Body of pancreas (tissue), 4 donors: ENCODE results near the gene CADM1. TPM values are rescaled to one million over a fixed set of nuclear protein-coding genes. Genes with fewer than 3 reads are reported as not detected.

Experiments
- ATAC-seq: fragments of 150-250 bp; one replicate; pipeline ENCODE4 v1.9.1; 2016
- DNase-seq, 4 donors: peaks; one replicate each; pipeline ENCODE4 v3.0.0-alpha.2; 2019
- H3K27ac ChIP-seq, 4 donors: fragments of 200-600 bp; sonication (generic); 1 replicate in 3 of 4; 2 replicates in 1 of 4; pipeline versions ENCODE4 v1.5.1 to v1.6.1; 2016 to 2019; ENCODE audit warnings: mild to moderate bottlenecking in 1 of 4, mixed read lengths in 1 of 4, moderate library complexity in 1 of 4
- H3K27me3 ChIP-seq, 2 donors: fragments of 200-600 bp; sonication (generic); one replicate each; pipeline ENCODE4 v1.6.0; 2016; ENCODE audit warnings: mild to moderate bottlenecking in 1 of 2
- H3K36me3 ChIP-seq, 2 donors: fragments of 200-600 bp; sonication (generic); replicated peaks in 1 of 2; 2 replicates each; pipeline ENCODE4 v1.5.1; 2016; ENCODE audit warnings: low read depth in 2 of 2; ENCODE audit not compliant: insufficient read depth in 1 of 2
- H3K4me1 ChIP-seq: fragments of 200-600 bp; sonication (generic); one replicate; pipeline ENCODE4 v1.6.0; 2016
- H3K4me3 ChIP-seq, 2 donors: fragments of 200-600 bp; sonication (generic); 1 replicate in 1 of 2; 2 replicates in 1 of 2; pipeline ENCODE4 v1.5.1; 2016 to 2019
- H3K9me3 ChIP-seq, 3 donors: fragments of 200-600 bp; sonication (generic); 1 replicate in 2 of 3; 2 replicates in 1 of 3; pipeline ENCODE4 v1.5.1; 2016
- POLR2A ChIP-seq, 3 donors: fragments of 450-650 bp; IDR thresholded peaks; one replicate each; pipeline ENCODE4 v1.6.1; 2016; ENCODE audit warnings: antibody characterized with exemption in 3 of 3, mild to moderate bottlenecking in 2 of 3
- WGBS, 2 donors: methylation state at CpG; one replicate each; pipeline ENCODE4 v1.1.5; 2017; 5-methylcytosine and 5-hydroxymethylcytosine counted together
- intact Hi-C: fragments of 100-400 bp; cut with DNase I; formaldehyde crosslinking; loops from one replicate; pipeline ENCODE4 v1.15.1; 2023
- total RNA-seq, 2 donors: library from RNA; depleted of rRNA; stranded (reverse); fragments of >200 nt; gene quantifications; one replicate each; pipeline ENCODE4 v1.1.0, GENCODE V29; 2016
- TF ChIP-seq, protein P1 (sequence below), 7 experiments: fragments of 450-650 bp in 4 of 7; fragments of 200-600 bp in 3 of 7; sonication (generic) in 3 of 7; IDR thresholded peaks; one replicate each; pipeline ENCODE4 v1.5.1; 2016 to 2019; ENCODE audit warnings: antibody characterized with exemption in 7 of 7

The CADM1 gene
- total RNA-seq, 2 donors from 2014 or later = 12.5 to 13.7 TPM

GRCh38 chr11:115391160-115391559, 113.1 kb downstream of the CADM1 start:
- intact Hi-C loops = no loop called here
- DNase-seq (no peak), ATAC-seq (no peak)
- Histone ChIP-seq H3K27me3 (no peaks in the 10 kb centered on the region), H3K36me3 (no peaks in the 10 kb centered on the region), H3K4me3 (no peak overlapping the region), H3K9me3 (no peaks in the 10 kb centered on the region), H3K27ac (no peak overlapping the region), H3K4me1 (peaks cover 5% of the 10 kb centered on the region)
- TF ChIP-seq POLR2A (IDR thresholded peaks at IDR 0.05) = no peak
- TF ChIP-seq, protein P1, sequence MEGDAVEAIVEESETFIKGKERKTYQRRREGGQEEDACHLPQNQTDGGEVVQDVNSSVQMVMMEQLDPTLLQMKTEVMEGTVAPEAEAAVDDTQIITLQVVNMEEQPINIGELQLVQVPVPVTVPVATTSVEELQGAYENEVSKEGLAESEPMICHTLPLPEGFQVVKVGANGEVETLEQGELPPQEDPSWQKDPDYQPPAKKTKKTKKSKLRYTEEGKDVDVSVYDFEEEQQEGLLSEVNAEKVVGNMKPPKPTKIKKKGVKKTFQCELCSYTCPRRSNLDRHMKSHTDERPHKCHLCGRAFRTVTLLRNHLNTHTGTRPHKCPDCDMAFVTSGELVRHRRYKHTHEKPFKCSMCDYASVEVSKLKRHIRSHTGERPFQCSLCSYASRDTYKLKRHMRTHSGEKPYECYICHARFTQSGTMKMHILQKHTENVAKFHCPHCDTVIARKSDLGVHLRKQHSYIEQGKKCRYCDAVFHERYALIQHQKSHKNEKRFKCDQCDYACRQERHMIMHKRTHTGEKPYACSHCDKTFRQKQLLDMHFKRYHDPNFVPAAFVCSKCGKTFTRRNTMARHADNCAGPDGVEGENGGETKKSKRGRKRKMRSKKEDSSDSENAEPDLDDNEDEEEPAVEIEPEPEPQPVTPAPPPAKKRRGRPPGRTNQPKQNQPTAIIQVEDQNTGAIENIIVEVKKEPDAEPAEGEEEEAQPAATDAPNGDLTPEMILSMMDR (IDR thresholded peaks at IDR 0.05) = no peak
- WGBS, 2 donors = 28 to 29% methylated on average over 3 of the region's 3 CpGs

GRCh38 chr11:115390441-115390840, 113.8 kb downstream of the CADM1 start:
- peaks cover 5% of the 10 kb centered on the region for H3K4me1 ChIP-seq
- ATAC-seq = no peak
- H3K27ac ChIP-seq = no peak overlapping the region
- no peaks in the 10 kb centered on the region for H3K36me3 ChIP-seq
- intact Hi-C loops = no loop called here
- WGBS, 2 donors = 40 to 45% methylated on average over 1 of the region's 1 CpG
- TF ChIP-seq, protein P1 (IDR thresholded peaks at IDR 0.05) = no peak
- H3K27me3 ChIP-seq = no peaks in the 10 kb centered on the region
- no peaks in the 10 kb centered on the region for H3K9me3 ChIP-seq
- no peak overlapping the region for H3K4me3 ChIP-seq
- no peak for DNase-seq

GRCh38 chr11:115389790-115390189, 114.4 kb downstream of the CADM1 start:
- Histone ChIP-seq H3K4me1 (peaks cover 5% of the 10 kb centered on the region), H3K9me3 (no peaks in the 10 kb centered on the region), H3K4me3 (no peak overlapping the region), H3K36me3 (no peaks in the 10 kb centered on the region), H3K27ac (no peak overlapping the region), H3K27me3 (no peaks in the 10 kb centered on the region)
- 60 to 71% methylated on average over 3 of the region's 3 CpGs for WGBS, 2 donors
- intact Hi-C loops = no loop called here
- no peak for ATAC-seq
- TF ChIP-seq, protein P1 (IDR thresholded peaks at IDR 0.05) = no peak
- TF ChIP-seq POLR2A (IDR thresholded peaks at IDR 0.05) = no peak
- DNase-seq = no peak

DNA sequence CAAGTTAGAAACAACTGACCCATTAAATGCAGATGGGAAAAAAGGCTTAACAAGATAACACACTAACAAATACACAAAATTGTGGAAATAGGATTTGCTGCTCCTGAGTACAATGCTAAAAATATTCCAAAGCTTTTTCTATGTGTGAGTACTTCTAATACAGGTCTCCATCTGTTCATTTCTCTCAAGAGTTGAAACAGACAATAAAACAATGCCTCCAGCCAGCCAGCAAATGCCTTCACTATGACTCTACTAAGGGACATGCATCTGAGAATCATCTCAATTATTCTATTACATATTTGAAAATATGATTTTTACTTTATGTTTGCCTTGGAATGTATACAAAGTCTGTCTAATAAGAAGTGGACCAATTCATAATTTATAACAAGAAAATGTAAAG, 119.0 kb downstream of the CADM1 start:
- peaks cover 1% of the 10 kb centered on the region for H3K4me1 ChIP-seq
- no peaks in the 10 kb centered on the region for H3K27me3 ChIP-seq
- no peak for ATAC-seq
- intact Hi-C loops = no loop called here
- H3K27ac ChIP-seq = no peak overlapping the region
- H3K9me3 ChIP-seq = no peaks in the 10 kb centered on the region
- no peak for DNase-seq
- no peak overlapping the region for H3K4me3 ChIP-seq
- H3K36me3 ChIP-seq = no peaks in the 10 kb centered on the region
- no peak for TF ChIP-seq POLR2A (IDR thresholded peaks at IDR 0.05)
- TF ChIP-seq, protein P1 (IDR thresholded peaks at IDR 0.05) = no peak

DNA sequence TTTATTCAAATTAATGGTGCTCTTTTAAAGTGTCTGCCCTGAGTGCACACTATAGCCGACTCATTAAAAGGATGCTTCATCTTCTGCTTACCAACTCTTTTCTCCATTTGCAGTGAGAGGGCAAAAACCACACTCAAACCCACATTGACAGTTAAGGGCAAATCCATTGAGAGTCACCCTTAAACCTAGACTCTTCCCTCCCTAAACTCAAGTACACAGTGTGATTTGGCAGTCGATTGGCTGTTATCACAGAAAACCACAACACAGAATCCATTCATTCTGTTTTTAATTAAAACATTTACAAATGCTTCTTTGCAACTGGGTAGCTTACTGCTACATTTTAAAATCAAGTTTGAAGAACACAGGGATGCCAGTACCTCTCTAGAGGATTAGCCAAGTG, 120.0 kb downstream of the CADM1 start:
- WGBS, 2 donors = 65 to 82% methylated on average over 2 of the region's 2 CpGs
- TF ChIP-seq POLR2A (IDR thresholded peaks at IDR 0.05) = no peak
- TF ChIP-seq, protein P1 (IDR thresholded peaks at IDR 0.05) = no peak

More for the DNA sequence above, 120.0 kb downstream of the CADM1 start:
- Histone ChIP-seq H3K4me3 (no peak overlapping the region), H3K4me1 (no peaks in the 10 kb centered on the region), H3K9me3 (no peaks in the 10 kb centered on the region), H3K27me3 (no peaks in the 10 kb centered on the region), H3K36me3 (no peaks in the 10 kb centered on the region), H3K27ac (no peak overlapping the region)
- intact Hi-C loops = no loop called here
- no peak for ATAC-seq
- DNase-seq = no peak
